ENCODE data around the gene TXNL4B. TPM values are rescaled to one million over a fixed set of nuclear protein-coding genes. Genes with fewer than 3 reads are reported as not detected.
"Not testable (repeated sequence)": the region's sequence is repeated elsewhere in the genome, so short reads cannot be mapped to it uniquely, and the experiment has no call there.

The TXNL4B gene
- total RNA-seq, 1 experiment from 2014 or later = 12.2 TPM

- Histone ChIP-seq H2AFZ (no peak overlapping the region), H3K79me2 (ENCODE audit: low read depth) (no peaks in the 10 kb centered on the region), H3K4me1 (replicated peaks; ENCODE audit: insufficient read depth) (no peaks in the 10 kb centered on the region), H3K27ac (no peak overlapping the region), H3K9me3 (ENCODE audit: insufficient read depth, low read depth) (no peaks in the 10 kb centered on the region), H3K36me3 (ENCODE audit: low read depth) (no peaks in the 10 kb centered on the region), H3K4me2 (no peak overlapping the region), H3F3A (ENCODE audit: insufficient read depth, low read depth) (no peaks in the 10 kb centered on the region), H3K27me3 (ENCODE audit: insufficient read depth, low read depth) (peaks cover 45% of the 10 kb centered on the region), H3K4me3 (no peak overlapping the region), H4K20me1 (ENCODE audit: insufficient read depth) (no peaks in the 10 kb centered on the region), H3K9me2 (ENCODE audit: insufficient read depth) (no peaks in the 10 kb centered on the region)
- ChIA-PET CTCF (no interaction called here), POLR2A (ENCODE audit: unreplicated experiment) (no interaction called here)
- no TSS peak for BruUV-seq (replicated peaks)
- TF ChIP-seq EZH2 (IDR thresholded peaks at IDR 0.05; ENCODE audit: low read depth) = no peak
- no peak for TF ChIP-seq CTCF (conservative IDR thresholded peaks at IDR 0.05)
- no peak for DNase-seq
- intact Hi-C loops (cut with micrococcal nuclease; ENCODE audit: unreplicated experiment) = no loop called here
Measured at GRCh38 chr16:72060405-72060804, 33.0 kb downstream of the TXNL4B start.

DNA sequence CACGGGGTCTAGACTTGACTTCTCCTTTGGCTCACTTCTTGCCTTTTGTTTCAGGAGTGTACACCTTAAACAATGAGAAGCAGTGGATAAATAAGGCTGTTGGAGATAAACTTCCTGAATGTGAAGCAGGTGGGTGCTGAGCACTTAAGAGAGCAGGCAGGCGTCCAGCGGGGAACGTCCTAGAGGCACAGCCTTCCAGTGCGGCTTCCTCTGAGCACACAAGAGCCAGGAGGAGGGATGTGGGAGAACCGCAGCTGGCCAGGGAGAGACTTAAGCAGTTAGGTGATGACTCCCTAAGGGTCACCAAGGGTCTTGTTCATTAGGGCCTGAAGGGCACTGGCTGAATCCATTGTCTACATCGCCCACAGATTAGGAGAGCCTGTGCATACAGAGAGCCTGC lies 34.4 kb downstream of the TXNL4B start:
- H3K27ac ChIP-seq; POLR2A ChIA-PET (ENCODE audit: unreplicated experiment); CTCF ChIA-PET; H4K20me1 ChIP-seq (ENCODE audit: insufficient read depth); H3F3A ChIP-seq (ENCODE audit: insufficient read depth, low read depth); H3K79me2 ChIP-seq (ENCODE audit: low read depth); DNase-seq; H3K9me3 ChIP-seq (ENCODE audit: insufficient read depth, low read depth); BruUV-seq (replicated peaks); H3K4me1 ChIP-seq (replicated peaks; ENCODE audit: insufficient read depth); H3K9me2 ChIP-seq (ENCODE audit: insufficient read depth); H3K36me3 ChIP-seq (ENCODE audit: low read depth); H2AFZ ChIP-seq; H3K4me2 ChIP-seq; intact Hi-C loops (cut with micrococcal nuclease; ENCODE audit: unreplicated experiment); H3K4me3 ChIP-seq: not testable (repeated sequence)
- H3K27me3 ChIP-seq (ENCODE audit: insufficient read depth, low read depth) = peaks cover 42% of the 10 kb centered on the region

- peaks cover 11% of the 10 kb centered on the region; the same call in 1 of the 2 replicates for H3K4me1 ChIP-seq (replicated peaks; ENCODE audit: insufficient read depth)
- POLR2A ChIA-PET (ENCODE audit: unreplicated experiment); H4K20me1 ChIP-seq (ENCODE audit: insufficient read depth); H3K9me2 ChIP-seq (ENCODE audit: insufficient read depth); H3K4me3 ChIP-seq; H2AFZ ChIP-seq; H3F3A ChIP-seq (ENCODE audit: insufficient read depth, low read depth); CTCF ChIA-PET; H3K79me2 ChIP-seq (ENCODE audit: low read depth); intact Hi-C loops (cut with micrococcal nuclease; ENCODE audit: unreplicated experiment); H3K9me3 ChIP-seq (ENCODE audit: insufficient read depth, low read depth); H3K27ac ChIP-seq; H3K4me2 ChIP-seq; DNase-seq; H3K36me3 ChIP-seq (ENCODE audit: low read depth); BruUV-seq (replicated peaks): not testable (repeated sequence)
- H3K27me3 ChIP-seq (ENCODE audit: insufficient read depth, low read depth) = peaks cover 36% of the 10 kb centered on the region
Measured at GRCh38 chr16:72057313-72057712, 36.1 kb downstream of the TXNL4B start.

DNA sequence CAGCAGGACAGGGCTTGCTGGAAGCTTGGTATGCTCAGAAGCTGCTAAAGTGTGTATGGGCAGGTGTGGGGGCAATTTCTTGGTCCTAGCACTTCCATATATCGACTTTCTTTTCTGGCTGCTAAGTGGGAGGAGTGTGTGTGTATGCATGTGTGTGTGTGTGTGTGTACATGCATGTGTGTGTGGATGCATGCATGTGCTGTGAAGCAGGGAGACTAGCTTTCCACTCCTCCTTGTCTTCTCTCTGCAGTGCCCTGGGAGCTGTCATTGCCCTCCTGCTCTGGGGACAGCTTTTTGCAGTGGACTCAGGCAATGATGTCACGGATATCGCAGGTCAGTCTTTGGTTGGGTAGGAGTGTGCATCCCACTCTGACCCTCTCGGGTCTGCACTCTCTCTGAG lies 37.5 kb downstream of the TXNL4B start:
- H3K79me2 ChIP-seq (ENCODE audit: low read depth) = no peaks in the 10 kb centered on the region
- no peaks in the 10 kb centered on the region for H3K9me2 ChIP-seq (ENCODE audit: insufficient read depth)
- no TSS peak for BruUV-seq (replicated peaks)
- no peaks in the 10 kb centered on the region for H3K36me3 ChIP-seq (ENCODE audit: low read depth)
- TF ChIP-seq CTCF (conservative IDR thresholded peaks at IDR 0.05) (no peak), EZH2 (IDR thresholded peaks at IDR 0.05; ENCODE audit: low read depth) (no peak)
- H4K20me1 ChIP-seq (ENCODE audit: insufficient read depth) = no peaks in the 10 kb centered on the region
- peaks cover 41% of the 10 kb centered on the region for H3K27me3 ChIP-seq (ENCODE audit: insufficient read depth, low read depth)
- ChIA-PET CTCF (no interaction called here), POLR2A (ENCODE audit: unreplicated experiment) (no interaction called here)
- intact Hi-C loops (cut with micrococcal nuclease; ENCODE audit: unreplicated experiment) = no loop called here
- no peak overlapping the region for H2AFZ ChIP-seq
- peaks cover 11% of the 10 kb centered on the region; the same call in 1 of the 2 replicates for H3K4me1 ChIP-seq (replicated peaks; ENCODE audit: insufficient read depth)
- no peak for DNase-seq
- no peaks in the 10 kb centered on the region for H3F3A ChIP-seq (ENCODE audit: insufficient read depth, low read depth)
- H3K4me2 ChIP-seq = no peak overlapping the region
- no peak overlapping the region for H3K27ac ChIP-seq
- no peak overlapping the region for H3K4me3 ChIP-seq
- H3K9me3 ChIP-seq (ENCODE audit: insufficient read depth, low read depth) = no peaks in the 10 kb centered on the region

DNA sequence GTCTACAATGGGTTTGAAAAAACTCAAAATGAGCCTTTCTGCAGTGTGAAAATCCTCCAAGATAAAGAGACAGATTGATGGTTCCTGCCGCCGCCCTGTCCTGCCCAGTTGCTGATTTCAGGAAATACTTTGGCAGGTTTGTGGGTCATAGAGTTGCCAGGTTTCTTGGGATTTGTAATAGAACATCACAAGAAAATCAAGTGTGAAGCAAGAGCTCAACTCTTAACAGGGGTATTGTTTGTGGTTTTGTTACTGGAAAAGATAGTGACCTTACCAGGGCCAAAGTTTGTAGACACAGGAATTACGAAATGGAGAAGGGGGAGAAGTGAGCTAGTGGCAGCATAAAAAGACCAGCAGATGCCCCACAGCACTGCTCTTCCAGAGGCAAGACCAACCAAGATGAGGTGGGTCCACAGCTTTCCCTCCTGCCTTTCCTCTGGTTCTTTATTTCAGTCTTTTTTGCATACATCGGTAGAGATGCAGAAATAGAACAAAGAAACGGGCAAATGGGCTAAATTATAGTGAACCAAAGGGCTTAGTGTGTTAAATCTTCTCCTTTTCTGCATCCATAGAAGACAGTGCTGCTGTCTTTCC lies 39.1 kb downstream of the TXNL4B start, which contains the start of gene HP:
Gene HP (plus strand): TSS at position 252 of the 594 bp plus-strand sequence. CDS start 148 bp downstream, at position 400.
- peaks cover 32% of the 10 kb centered on the region for H3K27me3 ChIP-seq (ENCODE audit: insufficient read depth, low read depth)
- POLR2A ChIA-PET (ENCODE audit: unreplicated experiment); H3K4me3 ChIP-seq; H3K79me2 ChIP-seq (ENCODE audit: low read depth); H3K9me2 ChIP-seq (ENCODE audit: insufficient read depth); H4K20me1 ChIP-seq (ENCODE audit: insufficient read depth); H3K9me3 ChIP-seq (ENCODE audit: insufficient read depth, low read depth); H2AFZ ChIP-seq; H3K36me3 ChIP-seq (ENCODE audit: low read depth); intact Hi-C loops (cut with micrococcal nuclease; ENCODE audit: unreplicated experiment); CTCF ChIA-PET; H3K27ac ChIP-seq; BruUV-seq (replicated peaks); H3F3A ChIP-seq (ENCODE audit: insufficient read depth, low read depth): not testable (repeated sequence)
- peaks cover 11% of the 10 kb centered on the region; the same call in 1 of the 2 replicates for H3K4me1 ChIP-seq (replicated peaks; ENCODE audit: insufficient read depth)
- peak in 1 of 2 experiments; percentile 49 for DNase-seq
- peak within 1 kb of the TSS; percentile 10; the same call in 1 of the 2 replicates for H3K4me2 ChIP-seq

All from PC-9 (cell line).